Cardiac fibroblast (primary cell): Measurements from ENCODE around the gene LIMCH1.

Source experiments
- DNase-seq, 2 donors: peaks; one replicate each; pipeline versions ENCODE4 v3.0.0 to v3.0.0-alpha.2; 2010; ENCODE audit warnings: low read depth in 2 of 2
- H3K4me3 ChIP-seq, 2 donors: replicated peaks in 1 of 2; 1 replicate in 1 of 2; 2 replicates in 1 of 2; pipeline ENCODE4 v1.5.1; 2011; ENCODE audit warnings: low read depth in 2 of 2, low read length in 2 of 2, mild to moderate bottlenecking in 2 of 2, moderate library complexity in 1 of 2
- CTCF ChIP-seq: IDR thresholded peaks from one replicate; pipeline ENCODE4 v1.5.1; 2011; ENCODE audit warnings: low read depth, mild to moderate bottlenecking, low read length, inconsistent platforms

LIMCH1 gene

GRCh38 chr4:41556526-41556925 is 18.6 kb downstream of the LIMCH1 start:
- H3K4me3 ChIP-seq = no peak overlapping the region
- DNase-seq = no peak
- TF ChIP-seq CTCF = no peak

GRCh38 chr4:41559940-41560516 is 22.1 kb downstream of the LIMCH1 start:
- no peak for DNase-seq
- no peak for TF ChIP-seq CTCF
- H3K4me3 ChIP-seq = no peak overlapping the region

GRCh38 chr4:41561244-41561643 is 23.3 kb downstream of the LIMCH1 start:
- TF ChIP-seq CTCF = no peak
- DNase-seq = no peak
- H3K4me3 ChIP-seq = no peak overlapping the region

GRCh38 chr4:41567186-41567585 is 29.2 kb downstream of the LIMCH1 start:
- no peak for TF ChIP-seq CTCF
- H3K4me3 ChIP-seq = no peak overlapping the region
- no peak for DNase-seq

- H3K4me3 ChIP-seq = no peak overlapping the region
- no peak for TF ChIP-seq CTCF
- no peak for DNase-seq
These were observed 30.4 kb downstream of the LIMCH1 start for GRCh38 chr4:41568363-41568762.

- DNase-seq = no peak
- no peak overlapping the region for H3K4me3 ChIP-seq
- no peak for TF ChIP-seq CTCF
These were observed 32.0 kb downstream of the LIMCH1 start for GRCh38 chr4:41569961-41570360.

GRCh38 chr4:41571422-41571821 is 33.5 kb downstream of the LIMCH1 start:
- no peak for TF ChIP-seq CTCF
- no peak for DNase-seq
- H3K4me3 ChIP-seq = no peak overlapping the region
